Measurements from ENCODE around the gene MYBPHL. TPM values are rescaled to one million over a fixed set of nuclear protein-coding genes. Genes with fewer than 3 reads are reported as not detected.
A peak's percentile ranks its signal among the peaks of the same experiment; 100 is the strongest.
"Not testable (repeated sequence)": the region's sequence is repeated elsewhere in the genome, so short reads cannot be mapped to it uniquely, and the experiment has no call there.

MYBPHL gene
- total and polyA plus RNA-seq, 2 experiments from 2014 or later, result not detected

DNA sequence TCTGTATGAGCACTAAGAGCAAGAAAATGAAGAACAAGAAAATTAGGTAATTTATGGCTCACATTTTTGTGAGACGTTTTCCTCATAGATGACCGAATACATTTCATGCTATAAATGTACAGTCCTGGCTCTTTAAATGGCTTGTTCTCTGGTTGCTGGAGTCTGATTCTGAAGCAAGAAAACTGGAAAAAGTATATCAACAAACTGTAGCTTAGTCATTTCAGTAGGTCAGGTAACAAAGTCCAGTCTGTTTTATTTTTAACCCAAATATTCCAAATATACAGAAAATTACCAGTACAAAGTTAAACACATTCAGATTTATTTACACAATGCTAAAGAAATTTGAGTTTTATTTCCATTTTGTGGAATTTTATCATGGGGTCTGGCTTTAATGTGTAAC lies 2.5 kb upstream of the MYBPHL start:
- H3K9me3 ChIP-seq (ENCODE audit: low read depth), result no peaks in the 10 kb centered on the region
- no peak for DNase-seq (ENCODE audit: low read depth in 1 of 2, low spot score in 1 of 2)
- no peaks in the 10 kb centered on the region for H3K27me3 ChIP-seq
- H3K4me3 ChIP-seq, result no peak overlapping the region
- TF ChIP-seq, protein P1, sequence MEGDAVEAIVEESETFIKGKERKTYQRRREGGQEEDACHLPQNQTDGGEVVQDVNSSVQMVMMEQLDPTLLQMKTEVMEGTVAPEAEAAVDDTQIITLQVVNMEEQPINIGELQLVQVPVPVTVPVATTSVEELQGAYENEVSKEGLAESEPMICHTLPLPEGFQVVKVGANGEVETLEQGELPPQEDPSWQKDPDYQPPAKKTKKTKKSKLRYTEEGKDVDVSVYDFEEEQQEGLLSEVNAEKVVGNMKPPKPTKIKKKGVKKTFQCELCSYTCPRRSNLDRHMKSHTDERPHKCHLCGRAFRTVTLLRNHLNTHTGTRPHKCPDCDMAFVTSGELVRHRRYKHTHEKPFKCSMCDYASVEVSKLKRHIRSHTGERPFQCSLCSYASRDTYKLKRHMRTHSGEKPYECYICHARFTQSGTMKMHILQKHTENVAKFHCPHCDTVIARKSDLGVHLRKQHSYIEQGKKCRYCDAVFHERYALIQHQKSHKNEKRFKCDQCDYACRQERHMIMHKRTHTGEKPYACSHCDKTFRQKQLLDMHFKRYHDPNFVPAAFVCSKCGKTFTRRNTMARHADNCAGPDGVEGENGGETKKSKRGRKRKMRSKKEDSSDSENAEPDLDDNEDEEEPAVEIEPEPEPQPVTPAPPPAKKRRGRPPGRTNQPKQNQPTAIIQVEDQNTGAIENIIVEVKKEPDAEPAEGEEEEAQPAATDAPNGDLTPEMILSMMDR (IDR thresholded peaks at IDR 0.05; ENCODE audit: low read depth, low read length), result no peak
- no peak overlapping the region for H3K27ac ChIP-seq
- peaks cover 6% of the 10 kb centered on the region for H3K36me3 ChIP-seq
- H3K4me1 ChIP-seq (ENCODE audit: low read depth), result peaks cover 31% of the 10 kb centered on the region

DNA sequence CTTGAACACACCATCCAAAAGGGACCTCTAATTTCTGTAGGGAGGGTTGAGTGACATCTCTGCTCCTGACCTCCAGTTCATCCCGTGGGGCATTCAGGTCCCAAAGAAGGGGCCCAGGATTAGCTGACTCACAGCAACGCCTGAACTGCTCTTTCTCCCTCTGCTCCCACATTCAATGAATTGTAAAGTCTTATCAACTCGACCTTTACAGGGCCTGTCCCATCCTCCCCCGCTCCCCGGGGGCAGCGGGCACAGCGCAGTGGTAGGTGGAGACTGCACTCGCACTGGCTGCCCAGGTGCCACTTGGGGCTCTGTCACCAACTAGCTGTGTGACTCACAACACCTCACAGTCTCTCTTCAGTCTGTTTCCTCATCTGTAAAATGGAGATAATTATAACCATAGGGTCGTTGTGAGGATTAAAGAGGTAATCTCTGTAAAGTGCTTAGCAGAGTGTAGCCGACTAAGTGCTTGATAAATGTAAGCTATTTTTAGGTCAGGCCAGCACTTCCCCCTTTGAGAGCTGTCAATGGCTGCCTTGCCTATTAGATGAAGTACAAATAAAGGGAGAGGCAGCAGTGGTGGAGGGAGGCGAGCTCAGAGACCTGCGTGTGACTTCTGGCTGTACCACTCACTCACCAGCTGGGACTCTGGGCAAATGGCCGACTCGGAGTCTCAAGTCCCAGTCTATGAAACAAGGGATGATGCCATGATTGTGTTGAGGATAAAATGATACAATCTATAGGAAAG lies 637 bp upstream of the MYBPHL start:
- TF ChIP-seq, protein P1 (IDR thresholded peaks at IDR 0.05; ENCODE audit: low read depth, low read length), result no peak
- peaks cover 14% of the 10 kb centered on the region for H3K27me3 ChIP-seq
- no peak overlapping the region for H3K4me3 ChIP-seq
- H3K4me1 ChIP-seq (ENCODE audit: low read depth), result peaks cover 31% of the 10 kb centered on the region
- no peaks in the 10 kb centered on the region for H3K36me3 ChIP-seq
- H3K27ac ChIP-seq, result peak overlapping the region; percentile 76
- no peaks in the 10 kb centered on the region for H3K9me3 ChIP-seq (ENCODE audit: low read depth)
- peak in 1 of 2 donors; percentile 89 for DNase-seq (ENCODE audit: low read depth in 1 of 2, low spot score in 1 of 2)

DNA sequence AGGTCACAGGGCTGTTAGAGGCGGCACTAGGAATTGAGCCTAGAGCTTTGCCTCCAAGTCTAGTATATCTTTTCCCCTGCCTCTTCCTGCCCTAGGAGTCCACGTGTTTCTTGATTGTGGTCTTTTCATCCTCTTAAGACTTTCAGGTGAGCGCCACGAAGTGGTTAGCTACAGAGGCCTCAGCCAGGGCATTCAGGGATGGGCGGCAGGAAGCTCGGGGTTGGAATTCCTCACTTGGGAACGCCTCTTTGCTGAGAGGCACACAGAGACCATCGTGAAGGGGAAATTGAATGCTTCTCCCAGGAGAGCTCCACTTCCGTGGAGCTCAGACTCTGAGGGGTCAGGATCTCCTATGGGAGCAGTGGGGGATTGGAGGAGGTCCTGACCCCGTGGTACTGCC lies 820 bp downstream of the MYBPHL start:
- H3K4me3 ChIP-seq; H3K9me3 ChIP-seq (ENCODE audit: low read depth); H3K27ac ChIP-seq; H3K36me3 ChIP-seq: not testable (repeated sequence)
- Histone ChIP-seq H3K4me1 (ENCODE audit: low read depth) (peaks cover 32% of the 10 kb centered on the region), H3K27me3 (peaks cover 14% of the 10 kb centered on the region)
- DNase-seq (ENCODE audit: low read depth in 1 of 2, low spot score in 1 of 2), result peak in 1 of 2 donors; percentile 28

DNA sequence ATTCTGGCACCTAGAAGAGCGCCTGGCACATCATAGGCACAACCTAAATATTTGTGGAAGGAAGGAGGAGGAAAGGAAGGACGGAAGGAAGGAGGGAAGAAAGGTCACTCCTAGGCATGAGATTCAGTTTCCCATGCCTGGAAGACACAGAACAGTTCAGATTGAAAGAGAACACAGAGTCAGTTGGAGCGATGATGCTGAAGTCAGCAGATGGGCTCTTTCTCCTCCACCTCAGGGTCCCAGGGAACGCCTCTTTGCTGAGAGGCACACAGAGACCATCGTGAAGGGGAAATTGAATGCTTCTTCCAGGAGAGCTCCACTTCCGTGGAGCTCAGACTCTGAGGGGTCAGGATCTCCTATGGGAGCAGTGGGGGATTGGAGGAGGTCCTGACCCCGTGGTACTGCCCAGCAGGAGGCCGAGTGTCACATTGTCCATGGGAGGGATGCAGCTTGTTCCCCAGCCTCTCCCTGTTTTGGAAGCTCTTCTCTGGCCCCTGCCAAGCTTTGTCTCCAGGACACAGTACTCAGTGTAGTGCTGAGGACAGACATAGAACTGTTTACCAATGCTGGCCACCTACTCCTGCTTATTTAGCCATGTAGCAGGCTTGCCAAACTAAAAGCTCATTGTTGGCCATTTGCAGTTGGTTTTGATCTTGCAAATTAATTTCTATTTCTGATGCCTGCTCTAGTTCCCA lies 2.4 kb downstream of the MYBPHL start:
- no peaks in the 10 kb centered on the region for H3K9me3 ChIP-seq (ENCODE audit: low read depth)
- no peak overlapping the region for H3K4me3 ChIP-seq
- no peak for DNase-seq (ENCODE audit: low read depth in 1 of 2, low spot score in 1 of 2)
- H3K36me3 ChIP-seq, result no peaks in the 10 kb centered on the region
- H3K4me1 ChIP-seq (ENCODE audit: low read depth), result peaks cover 40% of the 10 kb centered on the region
- peaks cover 14% of the 10 kb centered on the region for H3K27me3 ChIP-seq
- TF ChIP-seq, protein P1 (IDR thresholded peaks at IDR 0.05; ENCODE audit: low read depth, low read length), result no peak
- H3K27ac ChIP-seq, result no peak overlapping the region

DNA sequence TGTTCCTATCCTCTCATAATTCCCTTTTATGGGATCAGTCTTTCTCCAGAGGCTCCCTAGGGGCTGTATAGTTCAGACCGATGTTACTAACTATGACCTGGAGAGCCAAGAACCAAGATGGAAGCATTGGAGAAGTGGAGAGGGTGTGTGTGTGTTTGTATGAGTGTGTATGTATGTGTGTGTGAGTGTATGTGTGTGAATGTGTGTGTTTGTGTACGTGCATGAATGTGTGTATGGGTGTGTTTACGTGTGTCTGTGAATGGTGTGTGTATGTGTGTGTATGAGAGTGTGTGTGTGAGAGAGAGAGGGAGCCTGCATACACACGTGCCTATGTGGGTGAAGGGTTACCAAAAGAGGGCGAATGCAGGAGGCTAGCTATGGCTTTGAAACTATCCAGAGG lies 4.9 kb downstream of the MYBPHL start:
- Histone ChIP-seq H3K4me1 (ENCODE audit: low read depth) (peaks cover 31% of the 10 kb centered on the region), H3K4me3 (no peak overlapping the region), H3K27me3 (peaks cover 14% of the 10 kb centered on the region), H3K36me3 (no peaks in the 10 kb centered on the region), H3K9me3 (ENCODE audit: low read depth) (no peaks in the 10 kb centered on the region), H3K27ac (no peak overlapping the region)
- TF ChIP-seq, protein P1 (IDR thresholded peaks at IDR 0.05; ENCODE audit: low read depth, low read length), result no peak
- DNase-seq (ENCODE audit: low read depth in 1 of 2, low spot score in 1 of 2), result no peak

DNA sequence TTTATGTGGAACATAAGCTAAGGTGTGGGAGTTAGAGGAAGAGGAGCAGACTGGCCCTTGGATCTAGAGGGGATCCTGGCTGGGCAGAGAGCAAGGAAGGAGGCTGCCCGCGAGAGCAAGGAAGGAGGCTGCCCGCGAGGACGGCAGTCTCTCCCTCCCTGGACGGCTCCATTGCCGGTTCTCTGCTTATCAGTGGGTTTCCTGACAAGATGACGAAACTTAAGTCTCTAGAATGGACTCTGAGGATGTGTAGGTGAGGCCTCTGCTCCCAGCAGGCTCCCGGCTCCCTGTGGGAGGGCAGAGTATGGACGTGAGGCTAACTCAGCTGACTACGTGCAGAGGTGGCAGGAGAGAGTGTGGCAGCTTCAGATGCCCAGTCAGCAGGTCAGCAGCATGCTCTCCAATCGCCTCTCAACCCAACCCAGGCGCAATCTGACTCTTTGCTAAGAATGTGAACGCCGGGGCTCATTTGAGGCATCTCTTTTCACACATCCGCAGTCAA lies 6.1 kb downstream of the MYBPHL start:
- no peaks in the 10 kb centered on the region for H3K9me3 ChIP-seq (ENCODE audit: low read depth)
- H3K4me1 ChIP-seq (ENCODE audit: low read depth), result peaks cover 19% of the 10 kb centered on the region
- no peak overlapping the region for H3K27ac ChIP-seq
- TF ChIP-seq, protein P1 (IDR thresholded peaks at IDR 0.05; ENCODE audit: low read depth, low read length), result no peak
- no peaks in the 10 kb centered on the region for H3K36me3 ChIP-seq
- H3K27me3 ChIP-seq, result peaks cover 14% of the 10 kb centered on the region
- H3K4me3 ChIP-seq, result no peak overlapping the region
- peak in 1 of 2 donors; percentile 56 for DNase-seq (ENCODE audit: low read depth in 1 of 2, low spot score in 1 of 2)
